ENCODE measurements around the gene HLCS. TPM values are rescaled to one million over a fixed set of nuclear protein-coding genes. Genes with fewer than 3 reads are reported as not detected.

Gene HLCS
- total RNA-seq, 1 donor from 2014 or later: 17.1 TPM

- no peaks in the 10 kb centered on the region for H3K27me3 ChIP-seq (ENCODE audit: low read depth)
- TF ChIP-seq, protein P1, sequence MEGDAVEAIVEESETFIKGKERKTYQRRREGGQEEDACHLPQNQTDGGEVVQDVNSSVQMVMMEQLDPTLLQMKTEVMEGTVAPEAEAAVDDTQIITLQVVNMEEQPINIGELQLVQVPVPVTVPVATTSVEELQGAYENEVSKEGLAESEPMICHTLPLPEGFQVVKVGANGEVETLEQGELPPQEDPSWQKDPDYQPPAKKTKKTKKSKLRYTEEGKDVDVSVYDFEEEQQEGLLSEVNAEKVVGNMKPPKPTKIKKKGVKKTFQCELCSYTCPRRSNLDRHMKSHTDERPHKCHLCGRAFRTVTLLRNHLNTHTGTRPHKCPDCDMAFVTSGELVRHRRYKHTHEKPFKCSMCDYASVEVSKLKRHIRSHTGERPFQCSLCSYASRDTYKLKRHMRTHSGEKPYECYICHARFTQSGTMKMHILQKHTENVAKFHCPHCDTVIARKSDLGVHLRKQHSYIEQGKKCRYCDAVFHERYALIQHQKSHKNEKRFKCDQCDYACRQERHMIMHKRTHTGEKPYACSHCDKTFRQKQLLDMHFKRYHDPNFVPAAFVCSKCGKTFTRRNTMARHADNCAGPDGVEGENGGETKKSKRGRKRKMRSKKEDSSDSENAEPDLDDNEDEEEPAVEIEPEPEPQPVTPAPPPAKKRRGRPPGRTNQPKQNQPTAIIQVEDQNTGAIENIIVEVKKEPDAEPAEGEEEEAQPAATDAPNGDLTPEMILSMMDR (IDR thresholded peaks at IDR 0.05): no peak
- peaks cover 9% of the 10 kb centered on the region for H3K4me1 ChIP-seq
- intact Hi-C loops (cut with DNase I): no loop called here
- H3K9me3 ChIP-seq: no peaks in the 10 kb centered on the region
- H3K4me3 ChIP-seq: no peak overlapping the region
- H3K27ac ChIP-seq: no peak overlapping the region
- H3K36me3 ChIP-seq: peaks cover 28% of the 10 kb centered on the region
- DNase-seq (no peak), ATAC-seq (no peak)
These were observed 31.5 kb downstream of the HLCS start for GRCh38 chr21:36934864-36935420.

DNA sequence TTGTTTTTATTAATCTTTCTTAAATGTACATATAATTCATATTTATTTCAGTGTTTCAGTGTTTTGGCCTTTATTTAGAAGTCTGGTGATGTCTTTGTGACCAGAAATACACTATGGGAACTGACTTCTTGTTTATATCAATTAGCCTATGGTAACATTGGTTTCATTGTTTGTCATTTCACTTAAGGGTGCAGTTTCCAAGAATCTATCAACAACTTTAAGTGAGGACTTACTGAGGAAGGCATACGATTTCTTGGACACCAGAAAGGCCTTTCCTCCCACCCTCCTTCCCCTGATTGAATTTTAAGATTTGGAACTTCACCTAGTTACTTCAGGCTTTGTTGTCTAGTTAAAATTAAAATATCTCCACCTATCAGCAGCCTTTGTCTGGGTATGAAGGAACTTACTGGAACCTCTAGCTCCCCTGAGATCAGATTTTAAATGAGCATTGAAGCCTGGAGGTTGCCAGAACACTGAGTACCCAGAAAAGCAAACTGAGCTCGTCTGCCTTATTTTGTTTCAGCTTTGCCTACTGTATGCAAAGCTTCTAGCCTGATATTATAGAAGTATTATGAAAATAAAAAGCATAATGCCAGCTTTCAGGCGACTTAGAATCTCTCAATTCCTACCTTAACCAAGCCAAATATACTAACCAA is 34.2 kb downstream of the HLCS start:
- DNase-seq (no peak), ATAC-seq (no peak)
- H3K27ac ChIP-seq: no peak overlapping the region
- TF ChIP-seq, protein P1 (IDR thresholded peaks at IDR 0.05): no peak
- H3K9me3 ChIP-seq: no peaks in the 10 kb centered on the region
- intact Hi-C loops (cut with DNase I): no loop called here
- H3K27me3 ChIP-seq (ENCODE audit: low read depth): no peaks in the 10 kb centered on the region
- no peak overlapping the region for H3K4me3 ChIP-seq
- H3K36me3 ChIP-seq: peaks cover 28% of the 10 kb centered on the region
- H3K4me1 ChIP-seq: peaks cover 6% of the 10 kb centered on the region

- no peak overlapping the region for H3K4me3 ChIP-seq
- H3K4me1 ChIP-seq: peaks cover 6% of the 10 kb centered on the region
- DNase-seq (no peak), ATAC-seq (no peak)
- TF ChIP-seq, protein P1 (IDR thresholded peaks at IDR 0.05): no peak
- no peaks in the 10 kb centered on the region for H3K27me3 ChIP-seq (ENCODE audit: low read depth)
- H3K36me3 ChIP-seq: peaks cover 15% of the 10 kb centered on the region
- no peak overlapping the region for H3K27ac ChIP-seq
- intact Hi-C loops (cut with DNase I): loop anchor here (10.0 kb wide), 1 partner anchor 425 kb away; no protein-coding TSS in a partner anchor
- no peaks in the 10 kb centered on the region for H3K9me3 ChIP-seq
These were observed 36.8 kb downstream of the HLCS start for GRCh38 chr21:36929622-36930021.

DNA sequence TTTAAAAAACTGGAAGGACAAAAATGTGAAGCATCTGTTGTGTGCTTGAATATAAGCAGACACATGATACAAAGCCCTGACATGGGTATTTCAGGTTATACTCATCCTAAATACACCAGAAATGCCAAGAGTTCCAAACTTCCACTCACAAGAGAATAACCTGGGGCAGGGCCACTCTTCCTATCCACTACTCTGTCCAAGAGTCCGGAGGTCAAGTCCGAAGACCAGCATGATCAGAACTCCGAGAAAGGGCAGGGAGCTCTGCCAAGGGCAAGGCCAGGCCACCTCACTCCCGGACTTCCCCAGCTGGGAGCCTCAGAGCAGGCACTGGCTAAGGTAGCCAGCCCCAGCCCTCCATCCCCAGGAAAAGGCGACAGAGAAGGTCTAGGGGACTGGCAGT is 37.5 kb downstream of the HLCS start:
- ATAC-seq (no peak), DNase-seq (no peak)
- H3K36me3 ChIP-seq: peaks cover 15% of the 10 kb centered on the region
- intact Hi-C loops (cut with DNase I): loop anchor here (10.0 kb wide), 1 partner anchor 424 kb away; no protein-coding TSS in a partner anchor
- TF ChIP-seq, protein P1 (IDR thresholded peaks at IDR 0.05): no peak
- H3K27me3 ChIP-seq (ENCODE audit: low read depth): no peaks in the 10 kb centered on the region
- peaks cover 6% of the 10 kb centered on the region for H3K4me1 ChIP-seq
- no peaks in the 10 kb centered on the region for H3K9me3 ChIP-seq
- H3K27ac ChIP-seq: no peak overlapping the region
- H3K4me3 ChIP-seq: no peak overlapping the region

DNA sequence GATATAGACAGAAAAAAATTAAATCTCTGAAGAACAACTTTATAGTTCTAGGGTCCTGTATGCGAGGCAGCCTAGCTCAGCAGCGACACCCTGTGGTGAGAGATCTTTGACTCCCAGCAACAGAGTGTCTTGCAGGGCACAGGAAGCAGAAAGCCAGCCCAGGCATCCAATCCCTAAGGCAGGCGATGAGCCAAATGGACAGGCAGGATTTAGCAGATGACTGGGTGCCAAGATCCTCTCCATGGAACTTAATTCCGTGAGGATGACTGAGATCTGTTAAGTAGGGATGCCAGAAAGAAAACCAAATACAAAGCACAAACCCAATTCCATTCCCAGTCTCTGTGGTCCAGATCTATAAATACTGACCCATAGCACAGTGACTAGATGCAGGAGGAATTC is 38.8 kb downstream of the HLCS start:
- intact Hi-C loops (cut with DNase I): loop anchor here (10.0 kb wide), 1 partner anchor 423 kb away; no protein-coding TSS in a partner anchor
- H3K36me3 ChIP-seq: peaks cover 7% of the 10 kb centered on the region
- no peak overlapping the region for H3K4me3 ChIP-seq
- H3K27ac ChIP-seq: no peak overlapping the region
- ATAC-seq: peak; percentile 79 to 81
- no peaks in the 10 kb centered on the region for H3K27me3 ChIP-seq (ENCODE audit: low read depth)
- H3K4me1 ChIP-seq: peaks cover 6% of the 10 kb centered on the region
- TF ChIP-seq, protein P1 (IDR thresholded peaks at IDR 0.05): peak; percentile 91
- H3K9me3 ChIP-seq: no peaks in the 10 kb centered on the region
- DNase-seq: peak; percentile 73

Measured in lower lobe of right lung (tissue), 2 donors.